Testis (tissue), 3 donors: ENCODE data around the gene SEC24D. TPM values are rescaled to one million over a fixed set of nuclear protein-coding genes. Genes with fewer than 3 reads are reported as not detected.

Source experiments
- DNase-seq: peaks from one replicate; pipeline ENCODE4 v3.0.0-alpha.2; 2019
- H3K27ac ChIP-seq, 2 donors: fragments of 200-600 bp; sonication (generic); one replicate each; pipeline ENCODE4 v1.5.1; 2019
- H3K27me3 ChIP-seq: fragments of 200-600 bp; sonication (generic); one replicate; pipeline ENCODE4 v1.5.1; 2019
- H3K36me3 ChIP-seq: fragments of 200-600 bp; sonication (generic); one replicate; pipeline ENCODE4 v1.5.1; 2017; ENCODE audit warnings: low read depth; ENCODE audit errors: missing control alignments
- H3K4me1 ChIP-seq: fragments of 200-600 bp; sonication (generic); one replicate; pipeline ENCODE4 v1.5.1; 2019
- H3K4me3 ChIP-seq, 2 donors: fragments of 200-600 bp; sonication (generic); one replicate each; pipeline ENCODE4 v1.5.1; 2017 to 2019
- H3K9me3 ChIP-seq: fragments of 200-600 bp; sonication (generic); one replicate; pipeline ENCODE4 v1.5.1; 2017
- POLR2A ChIP-seq: fragments of 450-650 bp; IDR thresholded peaks from one replicate; pipeline ENCODE4 v1.6.1; 2017; ENCODE audit warnings: antibody characterized with exemption, mild to moderate bottlenecking, moderate library complexity
- WGBS, 2 donors: methylation state at CpG; one replicate each; pipeline ENCODE4 v1.1.5; 2018; 5-methylcytosine and 5-hydroxymethylcytosine counted together
- intact Hi-C: fragments of 100-400 bp; cut with DNase I; formaldehyde crosslinking; loops from one replicate; pipeline ENCODE4 v1.15.1; 2023; ENCODE audit warnings: low total_unique reads
- polyA plus RNA-seq: library from polyadenylated mRNA; stranded (reverse); fragments of 350-450 nt; fragmentation: Illumina TruSeq; extraction: RNeasy Lipid Tissue Mini Kit (QIAGEN cat#74804); gene quantifications from one replicate; pipeline ENCODE4 v1.2.3, GENCODE V29; 2014; ENCODE audit warnings: low read depth, low replicate concordance; ENCODE audit not compliant: insufficient read depth
- total RNA-seq, 2 donors: library from RNA; depleted of rRNA; stranded (reverse); fragments of >200 nt; gene quantifications; one replicate each; pipeline ENCODE4 v1.2.3, GENCODE V29; 2016
- TF ChIP-seq, protein P1 (sequence below), 3 experiments: fragments of 450-650 bp in 2 of 3; fragments of 200-600 bp in 1 of 3; sonication (generic) in 1 of 3; IDR thresholded peaks; one replicate each; pipeline ENCODE4 v1.5.1; 2016 to 2019; ENCODE audit warnings: antibody characterized with exemption in 3 of 3, mild to moderate bottlenecking in 2 of 3, moderate library complexity in 1 of 3

Gene SEC24D
- total and polyA plus RNA-seq, 3 donors from 2014 or later: 53.4 to 74.1 (median 62.2) TPM

DNA sequence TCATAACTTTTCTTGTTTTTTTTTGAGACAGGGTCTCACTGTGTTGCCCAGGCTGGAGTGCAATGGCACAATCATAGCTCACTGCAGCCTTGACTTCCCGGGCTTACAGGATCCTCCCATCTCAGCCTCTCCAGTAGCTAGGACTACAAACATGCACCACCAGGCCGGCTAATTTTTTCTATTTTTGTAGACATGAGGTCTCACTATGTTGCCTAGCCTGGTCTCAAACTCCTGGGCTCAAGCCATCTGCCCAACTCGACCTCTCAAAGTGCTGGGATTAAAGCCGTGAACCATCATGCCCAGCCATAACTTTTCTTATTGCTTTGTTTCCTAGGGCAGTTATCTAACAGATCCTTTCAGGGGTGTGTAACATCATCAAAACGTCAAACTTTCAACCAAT is 11.8 kb downstream of the SEC24D start:
- Histone ChIP-seq H3K27ac (no peak overlapping the region), H3K9me3 (no peaks in the 10 kb centered on the region), H3K27me3 (no peaks in the 10 kb centered on the region), H3K4me1 (no peaks in the 10 kb centered on the region), H3K4me3 (no peak overlapping the region), H3K36me3 (no peaks in the 10 kb centered on the region)
- no peak for DNase-seq
- TF ChIP-seq, protein P1, sequence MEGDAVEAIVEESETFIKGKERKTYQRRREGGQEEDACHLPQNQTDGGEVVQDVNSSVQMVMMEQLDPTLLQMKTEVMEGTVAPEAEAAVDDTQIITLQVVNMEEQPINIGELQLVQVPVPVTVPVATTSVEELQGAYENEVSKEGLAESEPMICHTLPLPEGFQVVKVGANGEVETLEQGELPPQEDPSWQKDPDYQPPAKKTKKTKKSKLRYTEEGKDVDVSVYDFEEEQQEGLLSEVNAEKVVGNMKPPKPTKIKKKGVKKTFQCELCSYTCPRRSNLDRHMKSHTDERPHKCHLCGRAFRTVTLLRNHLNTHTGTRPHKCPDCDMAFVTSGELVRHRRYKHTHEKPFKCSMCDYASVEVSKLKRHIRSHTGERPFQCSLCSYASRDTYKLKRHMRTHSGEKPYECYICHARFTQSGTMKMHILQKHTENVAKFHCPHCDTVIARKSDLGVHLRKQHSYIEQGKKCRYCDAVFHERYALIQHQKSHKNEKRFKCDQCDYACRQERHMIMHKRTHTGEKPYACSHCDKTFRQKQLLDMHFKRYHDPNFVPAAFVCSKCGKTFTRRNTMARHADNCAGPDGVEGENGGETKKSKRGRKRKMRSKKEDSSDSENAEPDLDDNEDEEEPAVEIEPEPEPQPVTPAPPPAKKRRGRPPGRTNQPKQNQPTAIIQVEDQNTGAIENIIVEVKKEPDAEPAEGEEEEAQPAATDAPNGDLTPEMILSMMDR (IDR thresholded peaks at IDR 0.05): no peak
- no peak for TF ChIP-seq POLR2A
- 90 to 94% methylated on average over 5 of the region's 5 CpGs for WGBS, 2 donors
- intact Hi-C loops: no loop called here

DNA sequence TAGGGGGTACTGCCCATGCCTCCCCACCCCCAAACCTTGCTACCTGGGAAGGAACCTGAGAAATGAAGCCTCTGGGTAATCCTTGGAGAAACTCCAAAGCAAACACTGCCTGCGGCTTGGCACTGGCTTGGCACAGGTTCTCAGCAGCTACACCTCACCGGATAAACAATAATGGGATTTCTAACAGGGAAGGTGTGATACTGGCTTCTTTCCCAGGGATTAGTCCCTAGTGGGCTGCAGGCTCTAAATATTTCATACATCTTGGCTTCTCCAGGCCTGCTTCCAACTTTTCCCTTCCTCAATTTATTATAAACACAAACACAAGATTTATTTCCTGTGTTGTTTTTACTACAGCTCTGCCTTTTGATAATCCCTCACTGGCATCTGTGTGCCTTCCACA is 12.5 kb downstream of the SEC24D start:
- H3K9me3 ChIP-seq: no peaks in the 10 kb centered on the region
- 68 to 73% methylated on average over 2 of the region's 2 CpGs for WGBS, 2 donors
- no peak overlapping the region for H3K27ac ChIP-seq
- no peaks in the 10 kb centered on the region for H3K4me1 ChIP-seq
- DNase-seq: no peak
- no peak overlapping the region for H3K4me3 ChIP-seq
- H3K36me3 ChIP-seq: no peaks in the 10 kb centered on the region
- no peaks in the 10 kb centered on the region for H3K27me3 ChIP-seq
- intact Hi-C loops: no loop called here
- no peak for TF ChIP-seq POLR2A
- TF ChIP-seq, protein P1 (IDR thresholded peaks at IDR 0.05): no peak

DNA sequence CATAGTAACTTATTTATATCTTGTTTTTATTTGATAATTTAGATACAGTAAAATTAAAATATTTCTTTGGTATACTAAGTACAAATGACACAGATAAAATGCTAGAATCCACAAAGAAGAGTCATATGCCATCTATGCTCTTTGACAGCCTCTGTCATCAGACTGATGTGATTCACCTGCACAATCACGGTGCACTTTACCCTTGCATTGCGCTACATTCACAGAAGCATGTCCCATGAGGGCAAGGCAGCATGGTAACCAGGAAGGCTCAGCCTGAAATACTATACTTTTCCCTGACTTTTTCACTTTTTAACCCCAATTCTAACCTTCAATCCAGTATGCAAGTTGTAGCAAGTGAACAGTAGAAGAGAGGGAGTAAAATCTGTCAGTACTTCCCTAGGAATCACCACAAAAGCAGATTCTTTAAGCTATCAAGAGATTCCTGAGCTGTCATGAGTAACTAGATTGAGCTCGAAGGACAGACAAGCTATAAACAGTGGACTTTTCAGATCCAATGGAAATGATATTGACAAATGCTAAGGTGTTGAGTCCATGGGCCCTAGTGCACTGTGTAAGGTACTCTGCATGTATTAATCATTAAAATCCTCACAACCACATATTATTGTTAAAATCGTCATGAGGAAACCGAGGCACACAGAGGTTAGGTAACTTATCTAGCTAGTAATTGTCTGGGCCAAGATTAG is 14.2 kb downstream of the SEC24D start:
- H3K4me3 ChIP-seq: no peak overlapping the region
- H3K4me1 ChIP-seq: no peaks in the 10 kb centered on the region
- no peaks in the 10 kb centered on the region for H3K36me3 ChIP-seq
- no peak overlapping the region for H3K27ac ChIP-seq
- TF ChIP-seq POLR2A: no peak
- TF ChIP-seq, protein P1 (IDR thresholded peaks at IDR 0.05): no peak
- no peaks in the 10 kb centered on the region for H3K9me3 ChIP-seq
- DNase-seq: no peak
- H3K27me3 ChIP-seq: no peaks in the 10 kb centered on the region
- intact Hi-C loops: no loop called here
- 84 to 88% methylated on average over 5 of the region's 5 CpGs for WGBS, 2 donors

DNA sequence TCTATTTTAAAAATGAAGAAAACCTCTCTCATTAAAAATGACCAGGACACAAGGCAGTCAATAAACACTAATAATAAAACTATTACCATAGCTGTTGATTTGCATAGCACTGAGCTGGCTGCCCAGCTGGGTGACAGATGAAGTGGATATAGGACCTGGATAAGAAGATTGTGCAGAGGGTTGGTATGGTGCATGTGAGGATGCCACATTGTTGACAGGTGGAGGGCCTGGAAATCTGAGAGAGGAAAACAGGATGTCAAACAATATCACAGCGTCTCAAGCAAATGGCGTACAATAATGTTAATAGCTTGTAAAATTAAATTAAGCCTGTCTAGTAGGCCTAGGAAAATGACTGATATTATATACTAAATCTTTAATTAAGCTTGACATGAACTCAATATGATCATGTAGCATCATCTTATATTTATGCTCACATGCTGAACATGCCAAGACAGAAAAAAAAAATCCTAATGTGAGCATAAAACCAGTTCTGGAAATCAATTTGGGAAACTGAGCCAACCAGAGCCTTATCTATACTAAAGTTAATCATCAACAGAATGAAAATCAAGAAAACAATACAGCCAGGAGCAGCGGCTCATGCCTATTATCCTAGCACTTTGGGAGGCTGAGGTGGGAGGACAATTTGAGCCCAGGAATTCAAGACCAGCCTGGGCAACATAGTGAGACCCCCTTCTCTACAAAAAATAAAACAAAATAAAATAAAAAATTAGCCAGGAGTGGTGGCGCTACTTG is 18.6 kb downstream of the SEC24D start:
- H3K4me3 ChIP-seq: no peak overlapping the region
- H3K27me3 ChIP-seq: no peaks in the 10 kb centered on the region
- H3K36me3 ChIP-seq: no peaks in the 10 kb centered on the region
- TF ChIP-seq, protein P1 (IDR thresholded peaks at IDR 0.05): no peak
- no peak for TF ChIP-seq POLR2A
- 95% methylated on average over 4 of the region's 4 CpGs for WGBS, 2 donors
- intact Hi-C loops: no loop called here
- no peaks in the 10 kb centered on the region for H3K9me3 ChIP-seq
- DNase-seq: no peak
- H3K4me1 ChIP-seq: no peaks in the 10 kb centered on the region
- no peak overlapping the region for H3K27ac ChIP-seq
